Natural killer cell treated with Interleukin-12 subunit alpha and Interleukin-12 subunit beta and Interleukin-15 and Interleukin-18, amount 100 ng/mL, for 72 hours (primary cell): ENCODE data around the gene AMOT. TPM values are rescaled to one million over a fixed set of nuclear protein-coding genes. Genes with fewer than 3 reads are reported as not detected.
A peak's percentile ranks its signal among the peaks of the same experiment; 100 is the strongest.

Experiments
- ATAC-seq, 2 donors: fragments of 150-1000 bp; cut with Tn5 transposase in 1 of 2; sonication (Bioruptor Pico), chemical (Tn5 transposase) in 1 of 2; 2 replicates each; pipeline ENCODE4 v1.10.0; 2021
- DNase-seq: peaks from one replicate; pipeline ENCODE4 v3.0.0; 2022; ENCODE audit warnings: low spot score
- H3K27ac Mint-ChIP-seq, 2 donors: 1 replicate in 1 of 2; 2 replicates in 1 of 2; pipeline ENCODE4 v1.8.0; 2022; ENCODE audit warnings: mixed read lengths in 2 of 2, mild to moderate bottlenecking in 1 of 2, moderate library complexity in 1 of 2
- H3K27me3 Mint-ChIP-seq, 2 donors: 1 replicate in 1 of 2; 2 replicates in 1 of 2; pipeline ENCODE4 v1.8.0; 2022; ENCODE audit warnings: mixed read lengths in 2 of 2
- H3K36me3 Mint-ChIP-seq: one replicate; pipeline ENCODE4 v1.8.0; 2022; ENCODE audit warnings: mixed read lengths
- H3K4me1 Mint-ChIP-seq, 2 donors: 1 replicate in 1 of 2; 2 replicates in 1 of 2; pipeline ENCODE4 v1.8.0; 2022; ENCODE audit warnings: low read depth in 2 of 2, mixed read lengths in 2 of 2, mild to moderate bottlenecking in 1 of 2
- H3K4me3 Mint-ChIP-seq: one replicate; pipeline ENCODE4 v1.8.0; 2022; ENCODE audit warnings: mixed read lengths
- H3K9me3 Mint-ChIP-seq: 2 replicates; pipeline ENCODE4 v1.8.0; 2022; ENCODE audit warnings: mixed read lengths
- total RNA-seq, 2 donors: library from RNA; stranded (reverse); gene quantifications; one replicate each; pipeline ENCODE4 v1.2.3, GENCODE V29; 2022

AMOT gene
- total RNA-seq, 2 donors from 2014 or later: 0.14 to 1.0 TPM

- H3K4me3 Mint-ChIP-seq: no peak overlapping the region
- H3K9me3 Mint-ChIP-seq: peaks cover 3% of the 10 kb centered on the region
- no peaks in the 10 kb centered on the region for H3K4me1 Mint-ChIP-seq
- H3K27me3 Mint-ChIP-seq: peaks cover 0 to 19% of the 10 kb centered on the region in 2 donors
- H3K27ac Mint-ChIP-seq: no peak overlapping the region
- ATAC-seq: no peak
- DNase-seq: no peak
- H3K36me3 Mint-ChIP-seq: no peaks in the 10 kb centered on the region
Measured at GRCh38 chrX:112766774-112767173, 73.9 kb downstream of the AMOT start.

GRCh38 chrX:112761242-112762207, 79.1 kb downstream of the AMOT start:
- Mint-ChIP-seq H3K4me1 (no peaks in the 10 kb centered on the region), H3K36me3 (no peaks in the 10 kb centered on the region), H3K9me3 (no peaks in the 10 kb centered on the region), H3K27me3 (peaks cover 14 to 22% of the 10 kb centered on the region in 2 donors), H3K27ac (no peak overlapping the region), H3K4me3 (no peak overlapping the region)
- ATAC-seq: no peak
- no peak for DNase-seq

DNA sequence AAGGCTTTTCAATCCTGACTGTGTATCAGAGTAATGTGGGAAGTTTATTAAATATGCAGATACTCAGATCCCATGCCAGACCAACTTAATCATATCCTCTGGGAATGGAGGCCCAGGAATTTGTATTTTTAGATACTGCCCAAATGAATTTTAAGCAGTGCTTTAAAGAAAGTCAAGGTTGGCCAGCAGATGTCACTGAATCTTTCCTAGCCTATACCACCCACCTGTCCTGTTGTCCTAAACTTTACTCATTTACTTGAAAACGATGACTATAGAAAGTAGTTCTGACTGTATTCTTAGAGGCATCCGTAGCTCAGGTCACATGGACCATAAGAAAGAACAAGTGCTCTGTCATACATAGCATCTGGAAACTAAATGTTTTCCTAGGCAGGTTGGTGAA, 79.9 kb downstream of the AMOT start:
- Mint-ChIP-seq H3K4me1 (no peaks in the 10 kb centered on the region), H3K4me3 (no peak overlapping the region), H3K36me3 (no peaks in the 10 kb centered on the region), H3K27me3 (peaks cover 14 to 22% of the 10 kb centered on the region in 2 donors), H3K27ac (no peak overlapping the region), H3K9me3 (no peaks in the 10 kb centered on the region)
- DNase-seq (no peak), ATAC-seq (no peak)

GRCh38 chrX:112759966-112760365, 80.7 kb downstream of the AMOT start:
- Mint-ChIP-seq H3K4me3 (no peak overlapping the region), H3K36me3 (no peaks in the 10 kb centered on the region), H3K27me3 (peaks cover 14 to 18% of the 10 kb centered on the region in 2 donors), H3K4me1 (no peaks in the 10 kb centered on the region), H3K9me3 (no peaks in the 10 kb centered on the region), H3K27ac (no peak overlapping the region)
- DNase-seq (no peak), ATAC-seq (no peak)

DNA sequence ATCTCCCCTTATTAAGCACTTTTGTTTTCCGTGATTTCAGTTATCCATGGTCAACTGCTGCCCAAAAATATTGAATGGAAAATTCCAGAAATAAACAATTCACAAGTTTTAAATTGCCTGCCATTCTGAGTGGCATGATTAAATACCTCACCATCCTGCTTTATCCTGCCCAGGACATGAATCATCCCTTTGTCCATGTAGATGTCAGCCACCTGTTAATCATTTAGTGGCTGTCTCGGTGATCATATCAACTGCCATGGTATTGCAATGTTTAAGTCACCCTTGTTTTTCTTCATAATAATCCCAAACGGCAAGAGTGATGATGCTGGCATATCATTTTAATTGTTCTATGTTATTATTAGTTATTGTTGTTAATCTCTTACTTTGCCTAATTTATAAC, 81.1 kb downstream of the AMOT start:
- no peak for DNase-seq
- no peaks in the 10 kb centered on the region for H3K9me3 Mint-ChIP-seq
- no peak overlapping the region for H3K27ac Mint-ChIP-seq
- H3K4me3 Mint-ChIP-seq: no peak overlapping the region
- H3K4me1 Mint-ChIP-seq: no peaks in the 10 kb centered on the region
- ATAC-seq: no peak
- no peaks in the 10 kb centered on the region for H3K36me3 Mint-ChIP-seq
- H3K27me3 Mint-ChIP-seq: peaks cover 14 to 17% of the 10 kb centered on the region in 2 donors

DNA sequence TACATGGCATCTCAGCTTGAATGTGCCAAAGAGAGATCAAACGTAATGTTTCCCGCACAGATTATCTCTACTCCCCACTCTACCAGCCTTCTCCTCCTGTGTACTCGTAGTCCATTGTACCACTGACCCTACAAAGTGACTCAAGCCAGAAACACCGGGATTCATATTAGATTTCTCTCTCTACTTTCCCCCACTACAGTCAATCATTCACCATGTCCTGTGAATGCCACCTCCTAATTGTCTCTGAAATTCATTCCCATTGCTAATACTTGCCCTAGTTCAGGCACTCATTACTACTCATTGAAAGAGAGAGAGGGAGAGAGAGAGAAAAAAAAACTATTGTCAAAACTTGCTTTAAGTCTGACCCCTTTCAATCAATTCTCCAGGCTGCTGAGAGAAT, 82.7 kb downstream of the AMOT start:
- H3K36me3 Mint-ChIP-seq: no peaks in the 10 kb centered on the region
- no peaks in the 10 kb centered on the region for H3K9me3 Mint-ChIP-seq
- H3K4me1 Mint-ChIP-seq: no peaks in the 10 kb centered on the region
- ATAC-seq: no peak
- DNase-seq: no peak
- H3K4me3 Mint-ChIP-seq: no peak overlapping the region
- H3K27me3 Mint-ChIP-seq: peaks cover 14 to 15% of the 10 kb centered on the region in 2 donors
- no peak overlapping the region for H3K27ac Mint-ChIP-seq

DNA sequence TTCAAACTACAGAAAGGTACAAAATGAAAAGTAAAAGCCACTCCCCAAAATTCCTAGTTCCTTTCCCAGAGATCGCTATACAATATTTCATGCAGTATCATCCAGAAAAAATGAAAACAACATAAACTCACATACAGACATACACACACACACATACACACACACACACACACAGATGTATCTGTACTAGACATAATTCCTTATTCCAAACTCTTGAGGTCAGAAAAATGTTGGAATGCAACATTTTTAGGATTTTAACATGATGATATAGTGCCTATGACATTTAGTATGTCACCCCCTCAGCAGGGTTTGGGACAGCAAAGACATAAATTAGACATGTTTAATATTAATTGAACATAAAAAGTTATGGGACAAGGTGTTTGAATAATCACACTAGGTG, 87.5 kb downstream of the AMOT start:
- Mint-ChIP-seq H3K36me3 (no peaks in the 10 kb centered on the region), H3K4me1 (no peaks in the 10 kb centered on the region), H3K9me3 (no peaks in the 10 kb centered on the region), H3K27ac (no peak overlapping the region), H3K4me3 (no peak overlapping the region), H3K27me3 (peaks cover 9 to 12% of the 10 kb centered on the region in 2 donors)
- no peak for DNase-seq
- ATAC-seq: no peak

DNA sequence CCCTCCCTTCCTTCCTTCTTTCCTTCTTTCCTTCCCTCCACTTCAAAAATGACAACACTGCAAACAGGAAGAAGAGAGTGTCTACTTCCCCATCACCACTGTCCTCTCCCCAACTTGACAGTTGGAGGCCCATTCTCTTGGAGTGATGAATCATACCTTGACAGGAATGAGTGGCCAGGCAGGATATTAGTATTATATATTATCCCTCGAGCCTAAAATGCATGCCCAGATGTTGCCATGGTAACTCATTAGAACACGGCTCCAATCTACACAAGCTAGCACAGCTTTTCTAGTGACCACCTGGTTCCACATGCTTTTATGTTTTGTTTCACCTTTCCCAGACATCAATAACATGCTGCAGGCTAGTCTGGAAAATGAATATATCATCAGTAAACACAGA, 89.6 kb downstream of the AMOT start:
- Mint-ChIP-seq H3K27me3 (peaks cover 0 to 6% of the 10 kb centered on the region in 2 donors), H3K9me3 (no peaks in the 10 kb centered on the region), H3K27ac (no peak overlapping the region), H3K4me3 (no peak overlapping the region), H3K36me3 (no peaks in the 10 kb centered on the region), H3K4me1 (no peaks in the 10 kb centered on the region)
- ATAC-seq (no peak), DNase-seq (no peak)

- H3K4me1 Mint-ChIP-seq: no peaks in the 10 kb centered on the region
- no peak overlapping the region for H3K4me3 Mint-ChIP-seq
- no peaks in the 10 kb centered on the region for H3K36me3 Mint-ChIP-seq
- no peak overlapping the region for H3K27ac Mint-ChIP-seq
- no peak for DNase-seq
- H3K9me3 Mint-ChIP-seq: no peaks in the 10 kb centered on the region
- H3K27me3 Mint-ChIP-seq: peaks cover 9 to 22% of the 10 kb centered on the region in 2 donors
- no peak for ATAC-seq
Measured at GRCh38 chrX:112746812-112747595, 93.6 kb downstream of the AMOT start.

GRCh38 chrX:112738347-112739033, 102.1 kb downstream of the AMOT start:
- Mint-ChIP-seq H3K4me3 (no peak overlapping the region), H3K4me1 (peaks cover 12 to 13% of the 10 kb centered on the region in 2 donors), H3K27me3 (peaks cover 34 to 36% of the 10 kb centered on the region in 2 donors), H3K36me3 (no peaks in the 10 kb centered on the region), H3K9me3 (no peaks in the 10 kb centered on the region), H3K27ac (no peak overlapping the region)
- DNase-seq: no peak
- peak; percentile 81 to 83 for ATAC-seq

DNA sequence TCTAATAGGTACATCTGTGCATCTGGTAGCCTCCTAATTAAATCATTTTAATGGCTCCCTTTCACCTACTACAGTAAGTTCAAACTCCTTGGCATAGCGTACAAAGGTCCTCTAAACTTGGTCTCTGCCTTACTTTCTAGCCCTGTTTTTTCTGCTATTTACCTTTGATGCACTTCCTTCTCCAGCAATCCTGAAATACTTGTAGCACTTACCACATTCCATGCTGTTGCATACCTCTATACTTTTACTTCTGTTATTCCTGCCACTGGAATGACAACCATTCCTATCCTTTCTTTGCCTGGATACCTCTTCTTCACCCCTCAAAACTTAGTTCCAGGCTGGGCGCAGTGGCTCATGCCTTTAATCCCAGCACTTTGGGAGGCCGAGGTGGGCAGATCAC, 104.3 kb downstream of the AMOT start:
- Mint-ChIP-seq H3K27ac (no peak overlapping the region), H3K4me1 (peaks cover 12 to 13% of the 10 kb centered on the region in 2 donors), H3K36me3 (no peaks in the 10 kb centered on the region), H3K4me3 (no peak overlapping the region), H3K9me3 (no peaks in the 10 kb centered on the region), H3K27me3 (peaks cover 36 to 37% of the 10 kb centered on the region in 2 donors)
- ATAC-seq (no peak), DNase-seq (no peak)

DNA sequence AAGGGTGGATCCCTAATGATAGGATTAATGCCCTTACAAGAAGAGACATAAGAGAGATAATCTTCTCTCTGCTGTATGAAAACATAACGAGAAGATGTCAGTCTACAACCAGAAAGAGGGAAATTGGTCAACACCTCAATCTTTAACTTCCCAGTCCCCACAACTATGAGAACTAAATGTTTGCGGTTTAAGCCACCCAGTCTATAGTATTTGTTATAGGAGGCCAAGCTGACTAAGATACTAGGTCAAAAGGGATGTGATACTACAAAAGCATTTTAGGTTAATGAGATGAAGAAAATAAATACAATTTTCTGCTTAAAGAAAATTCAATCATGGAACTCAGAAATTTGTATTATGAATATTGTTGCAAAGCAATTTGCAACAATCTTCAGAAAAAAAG, 105.5 kb downstream of the AMOT start:
- no peaks in the 10 kb centered on the region for H3K9me3 Mint-ChIP-seq
- no peak overlapping the region for H3K4me3 Mint-ChIP-seq
- DNase-seq (no peak), ATAC-seq (no peak)
- H3K27me3 Mint-ChIP-seq: peaks cover 38 to 43% of the 10 kb centered on the region in 2 donors
- H3K27ac Mint-ChIP-seq: no peak overlapping the region
- H3K4me1 Mint-ChIP-seq: peaks cover 12 to 13% of the 10 kb centered on the region in 2 donors
- no peaks in the 10 kb centered on the region for H3K36me3 Mint-ChIP-seq

DNA sequence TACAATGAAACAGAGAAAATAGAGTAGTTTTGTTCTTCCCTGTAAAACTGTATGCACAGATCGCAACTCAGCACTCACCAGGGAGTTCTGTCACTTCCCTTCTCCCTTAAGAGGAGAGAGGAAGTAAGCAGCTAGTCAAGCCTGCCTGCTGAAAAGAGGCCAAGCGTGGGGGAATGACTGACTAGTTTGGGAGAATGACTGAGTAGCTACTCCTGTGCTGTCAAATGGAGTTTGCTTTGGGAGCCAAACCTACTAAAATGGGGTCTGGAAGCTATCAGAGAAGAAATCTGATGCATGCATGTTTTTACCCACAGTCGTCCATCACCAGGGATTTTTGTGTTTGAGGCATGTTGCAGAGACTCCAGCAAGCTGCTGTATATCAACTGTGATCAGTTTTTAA, 106.3 kb downstream of the AMOT start:
- DNase-seq (no peak), ATAC-seq (no peak)
- Mint-ChIP-seq H3K4me1 (peaks cover 9 to 13% of the 10 kb centered on the region in 2 donors), H3K27me3 (peaks cover 34 to 39% of the 10 kb centered on the region in 2 donors), H3K9me3 (no peaks in the 10 kb centered on the region), H3K4me3 (no peak overlapping the region), H3K36me3 (no peaks in the 10 kb centered on the region), H3K27ac (no peak overlapping the region)
